NCI-H1694 (cell line): ENCODE measurements around the gene HSPG2.

Source experiments
- DNase-seq: peaks from one replicate; lab custom pipeline; 2025; lab: John Stamatoyannopoulos, UW

The HSPG2 gene

GRCh38 chr1:21898326-21899200 lies 38.5 kb downstream of the HSPG2 start:
- DNase-seq = no peak

GRCh38 chr1:21897844-21898243 lies 39.3 kb downstream of the HSPG2 start:
- DNase-seq = no peak

- DNase-seq = no peak
Observed at GRCh38 chr1:21896652-21897532, 40.2 kb downstream of the HSPG2 start.

GRCh38 chr1:21896026-21896425 lies 41.1 kb downstream of the HSPG2 start:
- DNase-seq = no peak

- no peak for DNase-seq
Observed at GRCh38 chr1:21894034-21894881, 42.9 kb downstream of the HSPG2 start.

GRCh38 chr1:21893046-21893805 lies 43.9 kb downstream of the HSPG2 start:
- DNase-seq = no peak

GRCh38 chr1:21891621-21892479 lies 45.3 kb downstream of the HSPG2 start:
- no peak for DNase-seq

- no peak for DNase-seq
Observed at GRCh38 chr1:21891081-21891480, 46.0 kb downstream of the HSPG2 start.

- DNase-seq = no peak
Observed at GRCh38 chr1:21888500-21888899, 48.6 kb downstream of the HSPG2 start.

- no peak for DNase-seq
Observed at GRCh38 chr1:21887796-21888195, 49.3 kb downstream of the HSPG2 start.

- DNase-seq = no peak
Observed at GRCh38 chr1:21887216-21887736, 49.8 kb downstream of the HSPG2 start.

- DNase-seq = no peak
Observed at GRCh38 chr1:21886486-21887215, 50.5 kb downstream of the HSPG2 start.

GRCh38 chr1:21885236-21886037 lies 51.7 kb downstream of the HSPG2 start:
- DNase-seq = no peak

GRCh38 chr1:21884456-21885235 lies 52.5 kb downstream of the HSPG2 start:
- DNase-seq = no peak

GRCh38 chr1:21882721-21883415 lies 54.2 kb downstream of the HSPG2 start:
- DNase-seq = no peak

GRCh38 chr1:21881250-21881649 lies 55.9 kb downstream of the HSPG2 start:
- DNase-seq = no peak

- no peak for DNase-seq
Observed at GRCh38 chr1:21880619-21880970, 56.5 kb downstream of the HSPG2 start.
